GM21529 (cell line): ENCODE data around the gene FAM131C.
"Not testable (repeated sequence)": the region's sequence is repeated elsewhere in the genome, so short reads cannot be mapped to it uniquely, and the experiment has no call there.

Experiments used
- ATAC-seq: cut with Tn5 transposase; IDR thresholded peaks from one replicate; pipeline ENCODE4 v1.9.1; 2021; ENCODE audit not compliant: unreplicated experiment

The FAM131C gene

DNA sequence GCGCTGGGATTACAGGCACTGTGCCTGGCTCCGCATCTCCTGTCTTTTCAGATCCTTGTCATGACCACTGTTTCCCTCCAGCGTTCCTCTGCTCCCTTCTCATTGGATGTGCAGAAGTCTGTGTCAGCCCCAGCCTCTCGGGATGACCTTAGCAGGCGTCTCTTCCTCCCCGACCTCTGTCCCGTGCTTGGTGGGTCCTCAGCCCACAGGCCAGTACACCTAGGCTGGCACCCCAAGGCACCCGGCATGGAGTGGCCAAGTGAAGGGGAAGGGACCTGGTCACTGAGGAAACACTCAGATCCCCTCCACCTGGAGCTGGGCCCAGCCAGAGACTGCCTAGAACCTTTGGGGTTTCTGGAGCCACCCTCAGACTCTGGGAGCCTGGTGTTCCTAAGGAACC is 32.3 kb downstream of the FAM131C start:
- no peak for ATAC-seq

DNA sequence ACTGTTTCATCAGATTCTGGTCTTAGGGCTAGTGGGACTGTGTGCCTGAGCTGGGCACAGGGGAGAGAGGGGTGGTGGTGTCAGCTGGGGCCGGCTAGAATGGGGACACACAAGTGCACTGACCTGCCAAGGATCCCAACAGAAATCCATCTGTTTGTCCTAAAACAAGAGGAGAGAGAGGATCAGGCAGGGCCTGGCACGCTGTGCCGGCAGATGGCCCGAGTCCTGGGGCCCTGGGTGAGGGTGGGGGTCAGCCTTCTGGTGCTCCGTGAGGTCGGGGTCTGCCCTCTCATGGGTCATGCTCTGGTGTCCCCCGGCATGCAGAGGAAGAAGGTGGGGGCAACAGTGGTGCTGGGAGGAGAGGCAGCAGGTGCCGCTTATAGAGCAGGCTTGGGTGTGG is 33.6 kb downstream of the FAM131C start:
- ATAC-seq: not testable (repeated sequence)

DNA sequence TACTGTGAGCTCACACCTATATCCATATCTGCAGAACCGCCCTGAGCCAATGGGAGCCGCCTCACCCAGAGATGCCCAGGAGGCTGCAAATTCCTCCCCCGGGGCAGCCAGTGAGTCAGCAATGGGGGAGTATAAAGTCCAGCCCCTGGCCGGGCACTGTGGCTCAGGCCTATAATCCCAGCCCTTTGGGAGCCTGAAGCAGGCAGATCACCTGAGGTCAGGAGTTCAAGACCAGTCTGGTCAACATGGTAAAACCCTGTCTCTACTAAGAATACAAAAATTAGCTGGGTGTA is 34.9 kb downstream of the FAM131C start:
- ATAC-seq: no peak

DNA sequence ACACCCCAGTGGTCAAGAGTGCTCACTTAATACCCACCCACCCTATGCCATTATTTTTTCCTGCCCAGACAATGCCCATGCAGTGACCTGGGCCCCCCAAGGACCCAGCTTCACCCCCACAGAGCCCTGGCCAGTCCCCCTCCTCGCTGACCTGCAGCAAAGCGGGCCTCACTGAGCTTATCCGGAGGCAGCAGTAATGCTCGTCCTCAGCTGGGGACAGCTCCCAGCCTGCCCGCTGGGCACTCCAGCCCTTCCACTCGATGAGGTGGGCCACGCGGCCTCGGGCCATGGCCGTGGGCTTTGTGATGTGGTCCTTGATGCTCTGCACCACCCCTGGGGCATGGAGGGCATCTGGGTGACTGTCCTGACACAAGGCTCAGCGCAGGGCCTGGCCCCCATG is 37.0 kb downstream of the FAM131C start:
- ATAC-seq: not testable (repeated sequence)

GRCh38 chr1:16033103-16033632 is 40.3 kb downstream of the FAM131C start:
- ATAC-seq: not testable (repeated sequence)

DNA sequence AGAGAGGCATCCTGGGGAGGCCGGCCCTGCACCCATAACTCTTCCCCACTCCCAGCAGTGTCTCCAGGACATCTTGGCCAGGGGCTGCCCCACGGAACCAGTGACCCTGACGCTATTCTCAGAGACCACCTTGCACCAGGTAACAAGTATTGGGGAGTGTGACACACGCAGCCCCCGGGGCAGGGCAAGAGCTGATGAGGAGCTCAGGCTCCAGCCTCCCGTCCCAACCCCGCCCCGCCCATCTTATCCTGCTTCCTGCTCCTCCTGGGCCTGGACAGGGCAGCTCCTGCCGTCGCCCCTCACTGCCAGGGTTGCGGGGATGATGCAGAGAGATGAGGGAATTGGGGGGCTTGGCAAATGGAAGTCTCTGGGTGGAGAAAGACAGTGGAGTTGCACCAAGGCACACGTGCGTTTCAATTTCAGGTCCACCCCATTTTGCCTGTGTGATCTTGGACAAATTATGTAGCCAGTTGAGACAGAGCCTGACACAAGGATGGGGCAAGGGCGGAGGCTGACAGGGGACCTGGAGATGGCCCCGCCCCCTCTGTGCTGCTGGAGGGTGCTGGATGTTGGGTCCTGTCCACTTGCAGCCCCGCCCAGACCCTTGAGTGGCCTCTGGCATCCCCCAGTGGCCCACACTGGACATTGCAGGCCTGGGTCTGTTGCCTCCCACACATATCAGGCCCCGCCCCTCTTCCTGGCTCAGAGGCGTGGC is 40.9 kb downstream of the FAM131C start:
- ATAC-seq: peak; percentile 49

DNA sequence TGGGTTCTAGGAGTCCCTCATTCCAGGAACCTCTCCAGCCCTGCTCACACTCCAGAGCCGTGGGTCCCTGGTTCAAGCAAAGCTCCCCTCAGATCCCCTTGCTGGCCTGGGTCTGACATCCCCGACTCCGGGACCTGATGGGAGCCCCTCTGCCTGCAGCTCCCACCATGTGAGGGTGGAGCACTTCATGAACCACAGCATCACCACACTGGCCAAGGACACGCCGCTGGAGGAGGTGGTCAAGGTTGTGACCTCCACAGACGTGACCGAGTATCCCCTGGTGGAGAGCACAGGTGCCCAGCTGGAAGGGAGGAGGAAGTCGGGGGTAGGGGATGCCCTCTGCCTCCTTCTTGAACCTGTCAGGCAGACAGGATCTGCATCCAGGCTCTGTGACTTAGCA is 41.9 kb downstream of the FAM131C start:
- ATAC-seq: no peak

GRCh38 chr1:16029288-16029687 is 44.2 kb downstream of the FAM131C start:
- ATAC-seq: no peak

- not testable (repeated sequence) for ATAC-seq
Observed at GRCh38 chr1:16029003-16029268, 44.5 kb downstream of the FAM131C start.

GRCh38 chr1:16028237-16029002 is 45.0 kb downstream of the FAM131C start:
- ATAC-seq: no peak

DNA sequence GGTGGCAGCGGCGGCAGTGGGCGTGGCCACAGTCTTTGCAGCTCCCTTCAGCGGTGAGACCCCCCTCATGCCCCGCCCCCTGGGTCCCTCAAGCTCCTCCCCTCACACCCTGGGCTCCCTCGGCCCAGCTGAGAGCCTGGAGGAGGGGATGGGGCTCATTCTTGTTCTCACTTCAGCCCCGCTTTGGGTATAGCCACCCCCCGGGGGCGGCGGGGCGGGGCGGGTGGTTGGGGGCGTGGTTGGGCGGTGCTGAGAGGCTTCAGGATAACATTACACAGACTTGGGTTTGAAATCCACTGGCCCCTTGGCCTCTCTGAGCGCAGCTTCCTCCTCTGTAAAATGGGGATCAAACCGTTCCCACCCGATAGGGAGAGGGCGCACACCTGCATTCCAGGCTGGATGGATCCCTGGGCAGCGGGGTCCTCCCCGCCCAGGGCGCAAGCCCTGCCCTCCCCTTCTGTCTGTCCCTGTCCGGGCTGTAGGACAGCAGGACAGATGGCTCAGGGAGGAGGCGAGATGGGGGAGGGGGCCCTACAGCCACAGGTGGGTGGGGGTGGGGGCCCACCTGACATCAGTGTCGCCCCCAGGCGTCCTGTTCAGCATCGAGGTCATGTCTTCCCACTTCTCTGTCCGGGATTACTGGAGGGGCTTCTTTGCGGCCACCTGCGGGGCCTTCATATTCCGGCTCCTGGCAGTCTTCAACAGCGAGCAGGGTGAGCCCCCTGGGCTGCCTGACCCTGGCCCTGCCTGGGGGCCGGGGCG is 46.5 kb downstream of the FAM131C start:
- ATAC-seq: no peak

- ATAC-seq: not testable (repeated sequence)
Observed at GRCh38 chr1:16026302-16026701, 47.1 kb downstream of the FAM131C start.

DNA sequence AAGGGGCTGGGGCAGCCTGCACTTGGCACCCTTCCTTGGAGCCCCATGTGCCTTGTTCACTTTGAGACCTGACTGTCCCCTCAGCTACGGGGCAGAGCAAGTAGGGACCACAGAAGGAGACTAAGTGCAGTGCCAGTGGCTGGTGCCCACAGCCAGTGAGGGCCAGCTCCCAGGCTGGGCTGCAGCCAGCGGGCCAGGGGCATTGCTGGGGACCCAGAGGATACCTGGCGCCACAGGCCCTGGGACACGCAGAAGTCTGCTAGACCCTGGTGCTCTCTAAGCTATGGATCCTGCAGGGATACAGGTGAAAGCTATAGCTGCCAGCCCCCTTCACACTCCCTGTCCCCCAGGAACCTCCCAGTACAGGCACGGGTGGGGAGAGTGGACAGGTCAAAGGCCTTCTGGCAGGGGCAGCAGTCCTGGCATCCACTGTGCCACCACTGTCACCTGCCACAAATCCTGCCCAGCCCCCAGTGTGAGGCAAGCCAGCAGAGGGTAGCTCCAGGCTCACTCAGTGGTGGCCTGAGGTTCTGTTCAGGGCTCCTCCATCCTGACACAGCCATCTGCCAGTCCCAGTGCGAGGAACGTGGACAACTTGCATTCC is 50.3 kb downstream of the FAM131C start:
- ATAC-seq: no peak

GRCh38 chr1:16022393-16022792 is 51.1 kb downstream of the FAM131C start:
- ATAC-seq: no peak

- ATAC-seq: no peak
Observed at GRCh38 chr1:16021681-16022080, 51.8 kb downstream of the FAM131C start, which contains the start of gene CLCNKA. CLCNKA (plus strand) TSS chr1:16022036; CDS start chr1:16022620, 584 bp downstream.

GRCh38 chr1:16020878-16021277 is 52.6 kb downstream of the FAM131C start:
- not testable (repeated sequence) for ATAC-seq

GRCh38 chr1:16020325-16020724 is 53.1 kb downstream of the FAM131C start:
- no peak for ATAC-seq

GRCh38 chr1:16019644-16020277 is 53.7 kb downstream of the FAM131C start:
- ATAC-seq: no peak

- no peak for ATAC-seq
Observed at GRCh38 chr1:16018749-16019643, 54.5 kb downstream of the FAM131C start.

DNA sequence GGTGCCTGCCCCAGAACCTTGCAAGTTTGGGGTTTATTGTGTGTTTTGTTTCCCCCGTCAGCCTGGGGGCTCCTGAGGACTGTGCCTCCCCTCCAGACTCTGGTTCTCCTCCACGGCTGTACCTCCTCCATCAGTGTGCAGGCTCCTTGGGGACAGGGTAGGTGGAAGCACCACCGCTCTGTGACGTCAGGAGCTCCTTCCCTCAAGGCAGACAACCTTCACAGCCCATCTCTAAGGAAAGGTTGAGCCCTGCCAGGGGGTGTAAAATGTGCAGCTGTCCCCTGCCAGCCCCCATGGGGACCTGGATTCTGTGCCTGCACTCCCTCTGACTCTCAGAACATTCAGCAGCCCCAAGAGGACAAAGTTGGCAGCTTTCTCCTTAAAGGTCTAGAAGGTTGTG is 55.1 kb downstream of the FAM131C start:
- no peak for ATAC-seq
